ENCODE measurements around the gene MAD1L1.
A peak's percentile ranks its signal among the peaks of the same experiment; 100 is the strongest.
"Not testable (repeated sequence)": the region's sequence is repeated elsewhere in the genome, so short reads cannot be mapped to it uniquely, and the experiment has no call there.

Gene MAD1L1

GRCh38 chr7:2173189-2173827 lies 59.4 kb downstream of the MAD1L1 start:
- no peak for DNase-seq (ENCODE audit: low spot score)

GRCh38 chr7:2172311-2173188 lies 60.2 kb downstream of the MAD1L1 start:
- DNase-seq (ENCODE audit: low spot score) = no peak

- no peak for DNase-seq (ENCODE audit: low spot score)
These were observed 60.9 kb downstream of the MAD1L1 start for GRCh38 chr7:2171855-2172254.

GRCh38 chr7:2170576-2171521 lies 61.9 kb downstream of the MAD1L1 start:
- DNase-seq (ENCODE audit: low spot score) = no peak

GRCh38 chr7:2169923-2170575 lies 62.7 kb downstream of the MAD1L1 start:
- no peak for DNase-seq (ENCODE audit: low spot score)

GRCh38 chr7:2168615-2169311 lies 64.0 kb downstream of the MAD1L1 start:
- DNase-seq (ENCODE audit: low spot score) = no peak

GRCh38 chr7:2166625-2167280 lies 66.0 kb downstream of the MAD1L1 start:
- no peak for DNase-seq (ENCODE audit: low spot score)

GRCh38 chr7:2165610-2166594 lies 66.8 kb downstream of the MAD1L1 start:
- DNase-seq (ENCODE audit: low spot score) = no peak

GRCh38 chr7:2165239-2165609 lies 67.5 kb downstream of the MAD1L1 start:
- DNase-seq (ENCODE audit: low spot score) = no peak

GRCh38 chr7:2164646-2165045 lies 68.1 kb downstream of the MAD1L1 start:
- DNase-seq (ENCODE audit: low spot score) = no peak

- no peak for DNase-seq (ENCODE audit: low spot score)
These were observed 68.9 kb downstream of the MAD1L1 start for GRCh38 chr7:2163600-2164555.

GRCh38 chr7:2162959-2163358 lies 69.8 kb downstream of the MAD1L1 start:
- DNase-seq (ENCODE audit: low spot score) = no peak

GRCh38 chr7:2162004-2162902 lies 70.5 kb downstream of the MAD1L1 start:
- not testable (repeated sequence) for DNase-seq (ENCODE audit: low spot score)

- no peak for DNase-seq (ENCODE audit: low spot score)
These were observed 73.6 kb downstream of the MAD1L1 start for GRCh38 chr7:2159176-2159520.

- peak; percentile 63 for DNase-seq (ENCODE audit: low spot score)
These were observed 74.2 kb downstream of the MAD1L1 start for GRCh38 chr7:2158331-2159175.

Measured in left forelimb (tissue), 1 donor.